Stimulated activated CD4-positive, alpha-beta T cell treated with anti-CD3 and anti-CD28 coated beads, Interleukin-12 subunit alpha, Interleukin-12 subunit beta, amount 100 ng/mL, for 48 hours (primary cell): ENCODE measurements around the gene C2orf42.
"Not testable (repeated sequence)": the region's sequence is repeated elsewhere in the genome, so short reads cannot be mapped to it uniquely, and the experiment has no call there.

Source experiments
- DNase-seq, 3 donors: peaks; one replicate each; pipeline ENCODE4 v3.0.0-alpha.2; 2020; ENCODE audit warnings: low read depth in 2 of 3, low spot score in 1 of 3

The C2orf42 gene

GRCh38 chr2:70132244-70133126 is 58.3 kb downstream of the C2orf42 start:
- no peak for DNase-seq

GRCh38 chr2:70131344-70132143 is 59.3 kb downstream of the C2orf42 start:
- not testable (repeated sequence) for DNase-seq

GRCh38 chr2:70128005-70128404 is 62.8 kb downstream of the C2orf42 start:
- no peak for DNase-seq

GRCh38 chr2:70126413-70126812 is 64.4 kb downstream of the C2orf42 start:
- DNase-seq, result no peak

GRCh38 chr2:70125498-70125898 is 65.3 kb downstream of the C2orf42 start:
- DNase-seq, result no peak

- DNase-seq, result no peak
These were observed 65.8 kb downstream of the C2orf42 start for GRCh38 chr2:70124983-70125480.

GRCh38 chr2:70123829-70124116 is 67.0 kb downstream of the C2orf42 start:
- DNase-seq, result no peak

- no peak for DNase-seq
These were observed 67.6 kb downstream of the C2orf42 start for GRCh38 chr2:70123051-70123828.

GRCh38 chr2:70122470-70122869 is 68.3 kb downstream of the C2orf42 start:
- no peak for DNase-seq

GRCh38 chr2:70121627-70122372 is 69.0 kb downstream of the C2orf42 start:
- no peak for DNase-seq

- no peak for DNase-seq
These were observed 71.9 kb downstream of the C2orf42 start for GRCh38 chr2:70118798-70119454.

GRCh38 chr2:70116936-70117552 is 73.8 kb downstream of the C2orf42 start:
- no peak for DNase-seq

GRCh38 chr2:70115646-70116442 is 75.0 kb downstream of the C2orf42 start:
- no peak for DNase-seq

GRCh38 chr2:70113359-70114070 is 77.3 kb downstream of the C2orf42 start:
- DNase-seq, result no peak

GRCh38 chr2:70111752-70112591 is 78.8 kb downstream of the C2orf42 start:
- no peak for DNase-seq

- not testable (repeated sequence) for DNase-seq
These were observed 80.4 kb downstream of the C2orf42 start for GRCh38 chr2:70110397-70110796.

- DNase-seq, result not testable (repeated sequence)
These were observed 84.7 kb downstream of the C2orf42 start for GRCh38 chr2:70106138-70106537.
